HepG2 (cell line): ENCODE results near the gene ZFHX3. TPM values are rescaled to one million over a fixed set of nuclear protein-coding genes. Genes with fewer than 3 reads are reported as not detected.

ENCODE experiments used
- ATAC-seq: fragments of 200-7000 bp; cut with Tn5 transposase; 3 replicates; pipeline ENCODE4 v1.9.1; 2020; ENCODE audit warnings: mild to moderate bottlenecking, moderate library complexity
- BruUV-seq: library from RNA; stranded (reverse); fragments of 400-500 nt; replicated peaks from 2 replicates; lab custom pipeline; 2021; lab: Mats Ljungman, UMichigan
- CTCF ChIA-PET: fragments of 300-600 bp; formaldehyde crosslinking; extraction: SDS; loops from one replicate; lab custom pipeline; 2021; ENCODE audit warnings: low total read pairs, inconsistent platforms, low intra/inter-chr PET ratio; lab: Yijun Ruan, JAX
- POLR2A ChIA-PET: fragments of 350-600 bp; sonication (Branson Sonifier 250); formaldehyde crosslinking; loops from one replicate; lab custom pipeline; 2020; ENCODE audit warnings: antibody characterized with exemption, inconsistent platforms; lab: Yijun Ruan, JAX
- DNase-seq: peaks from one replicate; pipeline ENCODE4 v3.0.0-alpha.2; 2015; ENCODE audit warnings: low spot score
- FAIRE-seq: peaks from 3 replicates; lab custom pipeline; 2011; peaks lifted over from hg19 to GRCh38; lab: Jason Lieb, UNC
- H2AFZ ChIP-seq: one replicate; pipeline ENCODE4 v1.6.1; 2011; ENCODE audit warnings: low read length, inconsistent platforms
- H3K27ac ChIP-seq: fragments of 300-600 bp; 3 replicates; pipeline ENCODE4 v1.8.0; 2011; ENCODE audit warnings: mixed run types, mild to moderate bottlenecking, mixed read lengths, low read length, inconsistent platforms; ENCODE audit not compliant: insufficient read depth; ENCODE audit errors: extremely low read length
- H3K27me3 ChIP-seq, 2 experiments: fragments of 200-600 bp in 1 of 2; 2 replicates in 1 of 2; 3 replicates in 1 of 2; pipeline versions ENCODE4 v1.6.0 to v1.8.0; 2011; ENCODE audit warnings: low read length in 2 of 2, mild to moderate bottlenecking in 2 of 2, moderate library complexity in 2 of 2, inconsistent platforms in 1 of 2; ENCODE audit not compliant: insufficient read depth in 2 of 2, control insufficient read depth in 1 of 2
- H3K36me3 ChIP-seq, 2 experiments: fragments of 200-600 bp in 1 of 2; replicated peaks in 1 of 2; 2 replicates in 1 of 2; 3 replicates in 1 of 2; pipeline versions ENCODE4 v1.5.1 to v1.8.0; 2011; ENCODE audit warnings: low read length in 2 of 2, inconsistent platforms in 1 of 2; ENCODE audit not compliant: insufficient read depth in 2 of 2, control insufficient read depth in 1 of 2
- H3K4me1 ChIP-seq: 2 replicates; pipeline ENCODE4 v1.5.1; 2012; ENCODE audit warnings: low read length, inconsistent platforms; ENCODE audit not compliant: insufficient read depth
- H3K4me2 ChIP-seq: 2 replicates; pipeline ENCODE4 v1.6.0; 2011; ENCODE audit warnings: low read depth, low read length, inconsistent platforms
- H3K4me3 ChIP-seq, 3 experiments: fragments of 200-600 bp in 1 of 3; sonication (generic), shearing (Covaris generic) in 1 of 3; replicated peaks in 1 of 3; 2 replicates each; pipeline ENCODE4 v1.5.1; 2011 to 2016; ENCODE audit warnings: low read length in 3 of 3, inconsistent platforms in 2 of 3, low read depth in 2 of 3, mild to moderate bottlenecking in 2 of 3, control low read depth in 1 of 3, mixed read lengths in 1 of 3; ENCODE audit not compliant: insufficient read depth in 1 of 3
- H3K79me2 ChIP-seq: one replicate; pipeline ENCODE4 v1.6.1; 2011; ENCODE audit warnings: low read length, inconsistent platforms; ENCODE audit not compliant: insufficient read depth
- H3K9ac ChIP-seq: 2 replicates; pipeline ENCODE4 v1.6.0; 2011; ENCODE audit warnings: mild to moderate bottlenecking, low read depth, low read length, inconsistent platforms; ENCODE audit not compliant: insufficient read depth
- H3K9me3 ChIP-seq: 2 replicates; pipeline ENCODE4 v1.5.1; 2012; ENCODE audit warnings: mild to moderate bottlenecking, low read length
- H4K20me1 ChIP-seq: 2 replicates; pipeline ENCODE4 v1.6.0; 2011; ENCODE audit warnings: inconsistent platforms, mild to moderate bottlenecking, low read length, moderate library complexity; ENCODE audit not compliant: insufficient read depth
- ATAD3A ChIP-seq: sonication (generic); formaldehyde crosslinking; IDR thresholded peaks from 2 replicates; pipeline ENCODE4 v1.4.0; 2020; ENCODE audit warnings: missing genetic modification reagents
- CENPBD1 ChIP-seq: sonication (generic); formaldehyde crosslinking; IDR thresholded peaks from 2 replicates; pipeline ENCODE4 v1.8.0; 2022; ENCODE audit warnings: missing genetic modification reagents, low read depth, mild to moderate bottlenecking, borderline replicate concordance
- CREBL2 ChIP-seq: sonication (generic); formaldehyde crosslinking; IDR thresholded peaks from 2 replicates; pipeline ENCODE4 v1.8.1; 2023; ENCODE audit warnings: missing genetic modification reagents, mild to moderate bottlenecking, borderline replicate concordance
- GPN1 ChIP-seq: sonication (generic); formaldehyde crosslinking; IDR thresholded peaks from 2 replicates; pipeline ENCODE4 v1.5.1; 2020; ENCODE audit warnings: missing genetic modification reagents, borderline replicate concordance
- KAT7 ChIP-seq: IDR thresholded peaks from 2 replicates; pipeline ENCODE4 v1.6.1; 2018; ENCODE audit warnings: borderline replicate concordance, missing compliant biosample characterization
- MYNN ChIP-seq: sonication (generic); formaldehyde crosslinking; IDR thresholded peaks from 2 replicates; pipeline ENCODE4 v1.4.0; 2020; ENCODE audit warnings: mild to moderate bottlenecking, low read depth, missing genetic modification reagents
- NFATC3 ChIP-seq: sonication (generic); formaldehyde crosslinking; IDR thresholded peaks from 2 replicates; pipeline ENCODE4 v1.5.1; 2020; ENCODE audit warnings: mild to moderate bottlenecking, missing genetic modification reagents
- PHF8 ChIP-seq: sonication (generic); formaldehyde crosslinking; IDR thresholded peaks from 2 replicates; pipeline ENCODE4 v1.5.0; 2020; ENCODE audit warnings: missing genetic modification reagents
- RAD51 ChIP-seq: fragments of 450-650 bp; IDR thresholded peaks from 2 replicates; pipeline ENCODE4 v1.6.1; 2016; ENCODE audit warnings: borderline replicate concordance
- RFX1 ChIP-seq: fragments of 450-650 bp; IDR thresholded peaks from 2 replicates; pipeline ENCODE4 v1.6.1; 2017
- RFXANK ChIP-seq: IDR thresholded peaks from 2 replicates; pipeline ENCODE4 v1.6.1; 2016
- SNAPC5 ChIP-seq: sonication (generic); formaldehyde crosslinking; IDR thresholded peaks from 2 replicates; pipeline ENCODE4 v1.8.1; 2023; ENCODE audit warnings: mild to moderate bottlenecking, missing genetic modification reagents, borderline replicate concordance
- SRSF9 ChIP-seq: fragments of 200-400 bp; formaldehyde crosslinking; IDR thresholded peaks from 2 replicates; pipeline ENCODE4 v1.6.1; 2018; ENCODE audit warnings: borderline replicate concordance, mild to moderate bottlenecking, low read depth, low read length; ENCODE audit not compliant: insufficient read depth, poor library complexity, severe bottlenecking
- THAP8 ChIP-seq: sonication (generic); formaldehyde crosslinking; IDR thresholded peaks from 2 replicates; pipeline ENCODE4 v1.5.1; 2020; ENCODE audit warnings: missing genetic modification reagents, mild to moderate bottlenecking, borderline replicate concordance
- YEATS4 ChIP-seq: sonication (generic); formaldehyde crosslinking; IDR thresholded peaks from 2 replicates; pipeline ENCODE4 v1.4.0; 2020; ENCODE audit warnings: missing genetic modification reagents, borderline replicate concordance
- ZNF225 ChIP-seq: sonication (generic); formaldehyde crosslinking; IDR thresholded peaks from 2 replicates; pipeline ENCODE4 v1.4.0; 2020; ENCODE audit warnings: mild to moderate bottlenecking, missing genetic modification reagents
- ZNF234 ChIP-seq: sonication (generic); formaldehyde crosslinking; conservative IDR thresholded peaks from 2 replicates; pipeline ENCODE4 v1.5.1; 2020; ENCODE audit warnings: mild to moderate bottlenecking, missing genetic modification reagents
- ZNF251 ChIP-seq: sonication (generic); formaldehyde crosslinking; IDR thresholded peaks from 2 replicates; pipeline ENCODE4 v1.9.0; 2021; ENCODE audit warnings: mild to moderate bottlenecking, missing genetic modification reagents
- ZNF280B ChIP-seq: sonication (generic); formaldehyde crosslinking; IDR thresholded peaks from 2 replicates; pipeline ENCODE4 v1.5.0; 2020; ENCODE audit warnings: missing genetic modification reagents, mild to moderate bottlenecking, borderline replicate concordance
- ZNF441 ChIP-seq: sonication (generic); formaldehyde crosslinking; IDR thresholded peaks from 2 replicates; pipeline ENCODE4 v1.7.0; 2021; ENCODE audit warnings: missing genetic modification reagents, borderline replicate concordance
- ZNF550 ChIP-seq: sonication (generic); formaldehyde crosslinking; IDR thresholded peaks from 2 replicates; pipeline ENCODE4 v1.4.0; 2020; ENCODE audit warnings: mild to moderate bottlenecking, missing genetic modification reagents, borderline replicate concordance
- WGBS: methylation state at CpG from one replicate; pipeline ENCODE4 v1.1.6; 2017; ENCODE audit warnings: low lambda C conversion rate; 5-methylcytosine and 5-hydroxymethylcytosine counted together
- in situ Hi-C: cut with HindIII; loops from 2 replicates; pipeline ENCODE4 v1.10.0; 2017; ENCODE audit warnings: low pct_unique_long_range_greater_than_20kb; ENCODE audit not compliant: extremely low pct_ligation_motif_present
- intact Hi-C: fragments of 100-400 bp; cut with micrococcal nuclease; formaldehyde crosslinking; loops from one replicate; pipeline ENCODE4 v1.10.0; 2022; ENCODE audit not compliant: unreplicated experiment
- polyA plus RNA-seq, 8 experiments: library from polyadenylated mRNA; depleted of rRNA in 3 of 8; stranded (reverse) in 7 of 8; unstranded in 1 of 8; fragments of >200 nt; fragmentation: Illumina TruSeq in 4 of 8; extraction: Trizol in 4 of 8; gene quantifications; 2 replicates each; pipeline versions ENCODE4 v1.2.1 to v1.2.3, GENCODE V29; 2011 to 2016; ENCODE audit warnings: low read depth in 4 of 8, missing spikeins in 1 of 8, mixed read lengths in 1 of 8; ENCODE audit not compliant: insufficient read depth in 1 of 8
- total RNA-seq, 5 experiments: library from RNA; depleted of rRNA; stranded (reverse); fragments of >200 nt; fragmentation: Illumina TruSeq; extraction: Trizol; gene quantifications; 2 replicates each; pipeline ENCODE4 v1.2.3, GENCODE V29; 2016; ENCODE audit warnings: low read depth in 1 of 5

Gene ZFHX3
- total and polyA plus RNA-seq, 2 of the 13 experiments (the other 11 are each of a cell fraction or from before 2014, with no cell fraction given) = 5.0 to 6.0 TPM

- no peak for TF ChIP-seq KAT7 (CRISPR knock-in tag)
- no peak for TF ChIP-seq RFX1
- no peak for TF ChIP-seq YEATS4 (CRISPR knock-in tag)
- TF ChIP-seq SRSF9 = no peak
- no peak for TF ChIP-seq CENPBD1 (CRISPR knock-in tag)
- no peak for TF ChIP-seq ZNF251 (CRISPR knock-in tag)
These were observed 69.7 kb downstream of the ZFHX3 start (continued) for GRCh38 chr16:72978212-72978611.

GRCh38 chr16:72977127-72977526, 70.8 kb downstream of the ZFHX3 start:
- Histone ChIP-seq H3K9ac (no peak overlapping the region), H2AFZ (no peak overlapping the region), H3K27me3 (no peaks in the 10 kb centered on the region), H4K20me1 (peaks cover 26% of the 10 kb centered on the region; the same call in 1 of the 2 replicates), H3K9me3 (no peaks in the 10 kb centered on the region), H3K79me2 (peaks cover 72% of the 10 kb centered on the region), H3K4me1 (peaks cover 50% of the 10 kb centered on the region), H3K27ac (no peak overlapping the region), H3K36me3 (peaks cover 4 to 8% of the 10 kb centered on the region in 2 experiments; a peak in 3 of 5 replicates), H3K4me3 (no peak overlapping the region), H3K4me2 (no peak overlapping the region)
- DNase-seq = no peak
- BruUV-seq = no TSS peak
- 95% methylated on average over 7 of the region's 7 CpGs for WGBS
- FAIRE-seq = no peak
- intact Hi-C loops = no loop called here
- ChIA-PET CTCF (no interaction called here), POLR2A (no interaction called here)
- ATAC-seq = peak; percentile 13; the same call in 1 of the 3 replicates
- in situ Hi-C loops = no loop called here
- no peak for TF ChIP-seq NFATC3 (CRISPR knock-in tag)
- TF ChIP-seq CREBL2 = no peak
- TF ChIP-seq ZNF234 (CRISPR knock-in tag) = no peak
- TF ChIP-seq PHF8 (CRISPR knock-in tag) = 0 out of 2 replicates have a peak, but pooled peaks have one; percentile 4
- TF ChIP-seq RFXANK (CRISPR knock-in tag) = no peak
- TF ChIP-seq RAD51 = no peak
- no peak for TF ChIP-seq ZNF225 (CRISPR knock-in tag)
- no peak for TF ChIP-seq GPN1 (CRISPR knock-in tag)
- TF ChIP-seq MYNN (CRISPR knock-in tag) = no peak
- TF ChIP-seq ATAD3A = no peak
- TF ChIP-seq ZNF280B (CRISPR knock-in tag) = no peak
- no peak for TF ChIP-seq ZNF441 (CRISPR knock-in tag)
- TF ChIP-seq THAP8 (CRISPR knock-in tag) = no peak
- no peak for TF ChIP-seq SNAPC5 (CRISPR knock-in tag)
- no peak for TF ChIP-seq ZNF550 (CRISPR knock-in tag)
